Measurements from ENCODE around the gene HOXA5. TPM values are rescaled to one million over a fixed set of nuclear protein-coding genes. Genes with fewer than 3 reads are reported as not detected.

Gene HOXA5
- total RNA-seq, 1 donor from 2014 or later = 0.59 TPM

DNA sequence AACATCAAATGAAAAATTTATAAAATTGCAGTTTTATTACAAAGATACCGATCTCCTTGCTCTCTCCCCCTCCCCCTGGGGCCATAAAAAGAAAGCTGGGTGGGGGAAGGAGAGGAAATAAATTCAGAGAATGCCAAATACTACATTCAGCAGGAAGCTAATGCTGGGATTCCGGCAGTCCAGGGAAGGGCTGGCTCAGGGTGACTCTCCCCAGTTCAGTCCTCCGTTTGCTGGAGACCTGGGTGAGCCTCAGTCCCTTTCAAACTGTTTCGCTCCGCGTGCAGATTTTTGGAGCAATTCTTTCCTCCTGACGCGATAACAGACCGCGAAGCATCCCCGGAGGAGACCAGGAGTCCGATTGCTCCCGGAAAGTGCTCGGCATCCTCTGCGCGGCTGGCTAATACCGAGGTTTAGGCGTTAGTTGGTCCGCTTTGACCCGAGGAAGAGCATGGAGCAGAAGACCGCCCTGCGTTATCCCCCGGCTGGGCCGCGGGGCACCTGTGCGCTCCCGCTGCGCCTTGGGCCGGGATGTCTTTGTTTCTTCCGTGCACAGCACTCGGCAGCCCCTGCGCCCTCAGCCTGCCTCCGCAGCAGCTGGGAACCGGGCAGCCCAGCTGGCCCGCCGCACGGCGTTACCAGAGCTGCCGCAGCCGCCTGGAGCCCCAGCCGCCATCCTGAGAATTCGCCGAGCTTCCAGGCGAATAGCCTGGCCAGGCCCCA, 37.1 kb downstream of the HOXA5 start:
- Mint-ChIP-seq H3K4me3 (ENCODE audit: unreplicated experiment) (peak overlapping the region; percentile 42), H3K27ac (ENCODE audit: unreplicated experiment) (peak overlapping the region; percentile 52), H3K9me3 (ENCODE audit: unreplicated experiment) (no peaks in the 10 kb centered on the region), H3K4me1 (ENCODE audit: unreplicated experiment) (peaks cover 57% of the 10 kb centered on the region), H3K36me3 (ENCODE audit: low read depth, unreplicated experiment) (peaks cover 4% of the 10 kb centered on the region), H3K27me3 (ENCODE audit: unreplicated experiment) (peaks cover 43% of the 10 kb centered on the region)
- TF ChIP-seq, protein P1, sequence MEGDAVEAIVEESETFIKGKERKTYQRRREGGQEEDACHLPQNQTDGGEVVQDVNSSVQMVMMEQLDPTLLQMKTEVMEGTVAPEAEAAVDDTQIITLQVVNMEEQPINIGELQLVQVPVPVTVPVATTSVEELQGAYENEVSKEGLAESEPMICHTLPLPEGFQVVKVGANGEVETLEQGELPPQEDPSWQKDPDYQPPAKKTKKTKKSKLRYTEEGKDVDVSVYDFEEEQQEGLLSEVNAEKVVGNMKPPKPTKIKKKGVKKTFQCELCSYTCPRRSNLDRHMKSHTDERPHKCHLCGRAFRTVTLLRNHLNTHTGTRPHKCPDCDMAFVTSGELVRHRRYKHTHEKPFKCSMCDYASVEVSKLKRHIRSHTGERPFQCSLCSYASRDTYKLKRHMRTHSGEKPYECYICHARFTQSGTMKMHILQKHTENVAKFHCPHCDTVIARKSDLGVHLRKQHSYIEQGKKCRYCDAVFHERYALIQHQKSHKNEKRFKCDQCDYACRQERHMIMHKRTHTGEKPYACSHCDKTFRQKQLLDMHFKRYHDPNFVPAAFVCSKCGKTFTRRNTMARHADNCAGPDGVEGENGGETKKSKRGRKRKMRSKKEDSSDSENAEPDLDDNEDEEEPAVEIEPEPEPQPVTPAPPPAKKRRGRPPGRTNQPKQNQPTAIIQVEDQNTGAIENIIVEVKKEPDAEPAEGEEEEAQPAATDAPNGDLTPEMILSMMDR (IDR thresholded peaks at IDR 0.05; ENCODE audit: unreplicated experiment) = no peak
- DNase-seq (ENCODE audit: low spot score) = no peak

DNA sequence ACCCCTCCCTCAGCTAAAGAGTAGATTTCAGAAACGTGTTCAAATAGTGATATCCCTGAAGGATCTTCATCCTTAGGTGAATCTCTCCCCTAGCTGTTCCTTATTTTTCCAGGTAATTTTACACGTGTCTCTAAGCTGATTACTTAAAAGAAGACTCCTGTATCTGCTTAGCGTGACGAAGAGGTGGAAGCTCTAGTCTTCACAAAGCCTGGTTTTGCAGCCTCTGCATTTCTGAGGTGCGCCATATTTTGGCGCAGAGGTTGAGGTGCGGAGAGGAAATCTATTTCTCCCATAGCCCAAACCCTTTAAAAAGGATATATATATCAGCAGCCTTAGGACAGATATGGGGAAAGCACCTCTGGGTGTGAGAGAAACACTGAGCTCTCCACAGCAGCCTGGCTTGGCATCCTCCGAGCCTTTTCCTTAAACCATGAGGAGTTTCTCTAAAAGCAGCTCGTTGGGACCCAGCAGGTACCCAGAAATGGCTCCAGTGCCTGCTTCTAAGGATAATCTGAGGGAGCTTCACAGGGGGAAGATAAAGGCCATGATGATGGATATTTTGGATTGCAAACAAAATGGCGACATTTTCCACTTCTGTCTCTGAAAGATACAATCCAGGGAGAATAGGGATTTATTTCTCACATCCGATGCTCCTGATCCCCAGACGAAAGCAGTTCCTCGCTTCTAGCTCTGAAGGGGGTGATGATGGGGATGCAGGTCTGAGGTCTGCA, 38.0 kb downstream of the HOXA5 start:
- Mint-ChIP-seq H3K27ac (ENCODE audit: unreplicated experiment) (no peak overlapping the region), H3K9me3 (ENCODE audit: unreplicated experiment) (no peaks in the 10 kb centered on the region)
- DNase-seq (ENCODE audit: low spot score) = no peak

DNA sequence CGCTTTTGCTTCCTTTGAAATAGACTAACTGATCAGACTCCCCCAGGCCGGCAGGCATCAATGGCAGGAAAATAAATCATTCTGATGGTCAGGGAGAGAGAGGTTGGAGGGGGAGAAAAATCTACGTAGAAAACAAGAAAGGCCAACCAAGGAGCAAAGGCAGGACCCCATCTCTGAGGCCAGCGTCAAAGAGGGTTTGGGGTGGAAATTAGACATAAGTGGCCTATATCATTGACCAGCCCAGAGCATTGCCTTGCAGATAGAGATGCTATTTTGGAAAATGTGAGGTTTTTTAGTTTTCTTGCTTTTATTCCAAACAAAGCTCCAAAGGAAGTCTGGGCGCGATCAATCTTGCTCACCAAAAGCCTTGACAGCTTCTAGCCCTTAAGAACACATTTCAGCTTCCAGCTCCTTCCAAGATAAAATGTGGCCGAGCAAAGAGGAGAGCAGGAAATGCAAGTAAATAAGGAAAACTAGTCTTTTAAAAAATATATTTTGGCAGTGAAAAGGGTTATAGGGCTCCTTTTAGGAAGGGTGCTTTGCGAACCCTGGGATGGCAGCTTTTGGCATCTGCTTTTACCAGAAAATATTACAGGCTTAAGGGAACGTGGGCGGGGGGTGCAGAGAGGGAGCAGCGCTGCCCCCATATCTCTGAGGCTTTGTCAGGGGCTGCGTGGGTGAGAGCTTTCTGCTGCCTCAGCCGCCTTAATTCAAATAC, 39.0 kb downstream of the HOXA5 start:
- Mint-ChIP-seq H3K27ac (ENCODE audit: unreplicated experiment) (peak overlapping the region; percentile 31), H3K36me3 (ENCODE audit: low read depth, unreplicated experiment) (peaks cover 10% of the 10 kb centered on the region), H3K4me1 (ENCODE audit: unreplicated experiment) (peaks cover 60% of the 10 kb centered on the region), H3K9me3 (ENCODE audit: unreplicated experiment) (no peaks in the 10 kb centered on the region), H3K27me3 (ENCODE audit: unreplicated experiment) (peaks cover 37% of the 10 kb centered on the region), H3K4me3 (ENCODE audit: unreplicated experiment) (peak overlapping the region; percentile 83)
- no peak for DNase-seq (ENCODE audit: low spot score)
- TF ChIP-seq, protein P1 (IDR thresholded peaks at IDR 0.05; ENCODE audit: unreplicated experiment) = no peak

More for the DNA sequence above, 38.0 kb downstream of the HOXA5 start:
- TF ChIP-seq, protein P1 (IDR thresholded peaks at IDR 0.05; ENCODE audit: unreplicated experiment) = no peak
- Mint-ChIP-seq H3K27me3 (ENCODE audit: unreplicated experiment) (peaks cover 40% of the 10 kb centered on the region), H3K4me1 (ENCODE audit: unreplicated experiment) (peaks cover 60% of the 10 kb centered on the region), H3K36me3 (ENCODE audit: low read depth, unreplicated experiment) (peaks cover 4% of the 10 kb centered on the region), H3K4me3 (ENCODE audit: unreplicated experiment) (peak overlapping the region; percentile 42)

DNA sequence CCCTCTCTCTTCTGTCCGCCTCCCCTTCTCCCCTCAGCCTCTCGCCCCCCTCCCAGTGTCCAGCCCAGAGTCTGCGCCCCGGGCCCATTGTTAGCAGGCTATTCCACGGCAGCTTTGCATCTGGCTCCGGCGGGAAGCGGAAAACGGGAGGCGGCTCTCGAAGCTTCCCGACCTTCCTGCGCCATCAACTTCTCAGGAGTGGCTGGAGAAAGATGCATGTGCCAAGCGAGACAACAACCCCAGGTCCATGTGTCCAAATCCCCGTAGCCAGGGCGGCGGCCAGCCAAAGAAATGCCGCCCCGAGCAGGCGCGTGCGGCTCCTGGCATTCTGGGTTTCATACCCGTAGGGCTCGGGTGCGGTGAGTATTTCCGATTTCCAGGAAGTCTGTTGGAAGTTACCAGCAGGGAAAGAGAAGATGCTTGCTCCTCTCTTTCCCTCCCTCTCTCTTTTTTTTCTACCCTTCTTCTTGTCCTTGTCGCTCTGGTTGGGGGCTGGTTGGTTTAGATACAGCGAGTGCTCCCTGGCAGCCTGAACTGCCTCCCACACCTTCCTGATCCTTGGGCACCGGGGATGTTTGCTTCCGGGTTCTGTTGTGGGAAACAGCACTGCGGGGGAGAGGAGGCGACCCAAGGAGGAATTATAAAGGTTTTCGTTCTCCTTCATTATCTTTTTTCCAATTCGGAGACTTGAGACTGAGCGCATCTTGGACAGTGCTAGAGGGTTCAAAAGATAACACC, 39.8 kb downstream of the HOXA5 start:
- peaks cover 63% of the 10 kb centered on the region for H3K4me1 Mint-ChIP-seq (ENCODE audit: unreplicated experiment)
- peaks cover 41% of the 10 kb centered on the region for H3K27me3 Mint-ChIP-seq (ENCODE audit: unreplicated experiment)
- H3K4me3 Mint-ChIP-seq (ENCODE audit: unreplicated experiment) = peak overlapping the region; percentile 83
- H3K27ac Mint-ChIP-seq (ENCODE audit: unreplicated experiment) = peak overlapping the region; percentile 90
- H3K9me3 Mint-ChIP-seq (ENCODE audit: unreplicated experiment) = no peaks in the 10 kb centered on the region
- DNase-seq (ENCODE audit: low spot score) = no peak
- TF ChIP-seq, protein P1 (IDR thresholded peaks at IDR 0.05; ENCODE audit: unreplicated experiment) = no peak
- H3K36me3 Mint-ChIP-seq (ENCODE audit: low read depth, unreplicated experiment) = peaks cover 16% of the 10 kb centered on the region

Measured in endothelial cell (in vitro differentiated cells).